NCI-H524 treated with DMSO at 0.1 percent for 48 hours (cell line): ENCODE measurements around the gene CCDC12.

Experiments used
- DNase-seq: peaks from one replicate; lab custom pipeline; 2025; lab: John Stamatoyannopoulos, UW

The CCDC12 gene

GRCh38 chr3:46890132-46890531, 86.4 kb downstream of the CCDC12 start:
- DNase-seq, result no peak

GRCh38 chr3:46889381-46890110, 87.0 kb downstream of the CCDC12 start:
- DNase-seq, result no peak

- DNase-seq, result no peak
These were observed 87.8 kb downstream of the CCDC12 start for GRCh38 chr3:46888705-46889104.

GRCh38 chr3:46887980-46888494, 88.5 kb downstream of the CCDC12 start:
- no peak for DNase-seq

GRCh38 chr3:46885612-46886011, 90.9 kb downstream of the CCDC12 start:
- DNase-seq, result no peak

GRCh38 chr3:46884929-46885328, 91.6 kb downstream of the CCDC12 start:
- DNase-seq, result no peak

GRCh38 chr3:46884427-46884826, 92.1 kb downstream of the CCDC12 start:
- no peak for DNase-seq

- no peak for DNase-seq
These were observed 92.7 kb downstream of the CCDC12 start for GRCh38 chr3:46883830-46884185.

GRCh38 chr3:46883054-46883829, 93.3 kb downstream of the CCDC12 start:
- DNase-seq, result no peak

- DNase-seq, result no peak
These were observed 94.0 kb downstream of the CCDC12 start for GRCh38 chr3:46882377-46883053.

GRCh38 chr3:46881596-46882376, 94.8 kb downstream of the CCDC12 start:
- no peak for DNase-seq

GRCh38 chr3:46880884-46881595, 95.5 kb downstream of the CCDC12 start:
- DNase-seq, result no peak

GRCh38 chr3:46878781-46879436, 97.6 kb downstream of the CCDC12 start:
- DNase-seq, result no peak

- DNase-seq, result no peak
These were observed 99.0 kb downstream of the CCDC12 start, which contains the start of gene PTH1R for GRCh38 chr3:46877406-46878125. PTH1R (plus strand) TSS chr3:46877721; CDS start chr3:46883560, 5,839 bp downstream.

GRCh38 chr3:46876313-46877300, 99.9 kb downstream of the CCDC12 start:
- DNase-seq, result no peak

- no peak for DNase-seq
These were observed 101.0 kb downstream of the CCDC12 start for GRCh38 chr3:46875560-46875959.

GRCh38 chr3:46874430-46874829, 102.1 kb downstream of the CCDC12 start:
- DNase-seq, result no peak

- no peak for DNase-seq
These were observed 103.0 kb downstream of the CCDC12 start for GRCh38 chr3:46873521-46873920.
